Measurements from ENCODE around the gene GPR152.

The GPR152 gene

GRCh38 chr11:67421430-67422031 lies 31.0 kb downstream of the GPR152 start:
- no peak for DNase-seq
- Histone ChIP-seq H3F3A (ENCODE audit: insufficient read depth, low read length) (no peaks in the 10 kb centered on the region), H3K79me2 (ENCODE audit: low read length) (no peaks in the 10 kb centered on the region), H2AFZ (ENCODE audit: low read length) (peak overlapping the region; percentile 93), H3K4me1 (ENCODE audit: low read length) (peaks cover 17% of the 10 kb centered on the region; the same call in 1 of the 2 replicates), H3K9me2 (replicated peaks; ENCODE audit: insufficient read depth, low read length) (no peaks in the 10 kb centered on the region), H3K4me2 (ENCODE audit: low read depth, low read length) (peak overlapping the region; percentile 99; the same call in 1 of the 2 replicates), H3K9ac (ENCODE audit: low read length) (peak overlapping the region; percentile 28; the same call in 1 of the 2 replicates), H3K4me3 (ENCODE audit: low read length) (peak overlapping the region; percentile 61), H3K27ac (ENCODE audit: low read length) (no peak overlapping the region), H3K36me3 (replicated peaks; ENCODE audit: insufficient read depth, low read length) (no peaks in the 10 kb centered on the region), H4K20me1 (ENCODE audit: insufficient read depth, low read length) (no peaks in the 10 kb centered on the region), H3K27me3 (replicated peaks; ENCODE audit: insufficient read depth, low read length) (no peaks in the 10 kb centered on the region), H3K9me3 (replicated peaks; ENCODE audit: insufficient read depth, low read length) (no peaks in the 10 kb centered on the region)
- TF ChIP-seq EZH2phosphoT487 (IDR thresholded peaks at IDR 0.05; ENCODE audit: low read length) (no peak), CTCF (IDR thresholded peaks at IDR 0.05; ENCODE audit: low read length) (no peak), EZH2 (optimal IDR thresholded peaks at IDR 0.05; ENCODE audit: low read depth, low read length) (no peak)

- H3K9ac ChIP-seq (ENCODE audit: low read length): peak overlapping the region; percentile 55
- no peak overlapping the region for H3K27ac ChIP-seq (ENCODE audit: low read length)
- peaks cover 17% of the 10 kb centered on the region; the same call in 1 of the 2 replicates for H3K4me1 ChIP-seq (ENCODE audit: low read length)
These were observed 31.7 kb downstream of the GPR152 start for GRCh38 chr11:67420646-67421429.

GRCh38 chr11:67420147-67420645 lies 32.3 kb downstream of the GPR152 start:
- H3K4me2 ChIP-seq (ENCODE audit: low read depth, low read length): peak overlapping the region; percentile 88
- no peaks in the 10 kb centered on the region for H3K9me2 ChIP-seq (replicated peaks; ENCODE audit: insufficient read depth, low read length)
- DNase-seq: no peak
- H3K9me3 ChIP-seq (replicated peaks; ENCODE audit: insufficient read depth, low read length): no peaks in the 10 kb centered on the region
- H3F3A ChIP-seq (ENCODE audit: insufficient read depth, low read length): no peaks in the 10 kb centered on the region
- H3K4me3 ChIP-seq (ENCODE audit: low read length): peak overlapping the region; percentile 44; the same call in 1 of the 2 replicates
- TF ChIP-seq EZH2phosphoT487 (IDR thresholded peaks at IDR 0.05; ENCODE audit: low read length): no peak
- H3K9ac ChIP-seq (ENCODE audit: low read length): peak overlapping the region; percentile 55
- no peaks in the 10 kb centered on the region for H3K79me2 ChIP-seq (ENCODE audit: low read length)
- no peaks in the 10 kb centered on the region for H4K20me1 ChIP-seq (ENCODE audit: insufficient read depth, low read length)
- peaks cover under 1% of the 10 kb centered on the region; the same call in 1 of the 2 replicates for H3K27me3 ChIP-seq (replicated peaks; ENCODE audit: insufficient read depth, low read length)
- H3K4me1 ChIP-seq (ENCODE audit: low read length): peaks cover 17% of the 10 kb centered on the region; the same call in 1 of the 2 replicates
- no peaks in the 10 kb centered on the region for H3K36me3 ChIP-seq (replicated peaks; ENCODE audit: insufficient read depth, low read length)
- no peak overlapping the region for H2AFZ ChIP-seq (ENCODE audit: low read length)
- no peak overlapping the region for H3K27ac ChIP-seq (ENCODE audit: low read length)

More at GRCh38 chr11:67420646-67421429, 31.7 kb downstream of the GPR152 start:
- no peak for TF ChIP-seq CTCF (IDR thresholded peaks at IDR 0.05; ENCODE audit: low read length)
- TF ChIP-seq EZH2 (optimal IDR thresholded peaks at IDR 0.05; ENCODE audit: low read depth, low read length): no peak
- no peak for TF ChIP-seq EZH2phosphoT487 (IDR thresholded peaks at IDR 0.05; ENCODE audit: low read length)
- Histone ChIP-seq H3K9me3 (replicated peaks; ENCODE audit: insufficient read depth, low read length) (no peaks in the 10 kb centered on the region), H2AFZ (ENCODE audit: low read length) (peak overlapping the region; percentile 93), H3F3A (ENCODE audit: insufficient read depth, low read length) (no peaks in the 10 kb centered on the region), H3K4me2 (ENCODE audit: low read depth, low read length) (peak overlapping the region; percentile 99), H3K4me3 (ENCODE audit: low read length) (peak overlapping the region; percentile 61), H3K36me3 (replicated peaks; ENCODE audit: insufficient read depth, low read length) (no peaks in the 10 kb centered on the region), H3K79me2 (ENCODE audit: low read length) (no peaks in the 10 kb centered on the region), H3K9me2 (replicated peaks; ENCODE audit: insufficient read depth, low read length) (no peaks in the 10 kb centered on the region), H3K27me3 (replicated peaks; ENCODE audit: insufficient read depth, low read length) (no peaks in the 10 kb centered on the region), H4K20me1 (ENCODE audit: insufficient read depth, low read length) (no peaks in the 10 kb centered on the region)
- DNase-seq: peak; percentile 93
